HCT116 (cell line): ENCODE results near the gene TUNAR. TPM values are rescaled to one million over a fixed set of nuclear protein-coding genes. Genes with fewer than 3 reads are reported as not detected.

Source experiments
- ATAC-seq: fragments of 200-7000 bp; cut with Tn5 transposase; 2 replicates; pipeline ENCODE4 v1.9.1; 2020; ENCODE audit warnings: mild to moderate bottlenecking, moderate library complexity
- BruUV-seq: library from RNA; stranded (reverse); fragments of 400-500 nt; replicated peaks from 2 replicates; lab custom pipeline; 2021; lab: Mats Ljungman, UMichigan
- CTCF ChIA-PET: fragments of 300-600 bp; sonication (Branson Sonifier 250); formaldehyde crosslinking; loops from one replicate; lab custom pipeline; 2021; ENCODE audit warnings: antibody characterized with exemption; lab: Charles Lee
- POLR2A ChIA-PET: fragments of 300-600, 350-600 bp; sonication (Branson Sonifier 250); formaldehyde crosslinking; loops from one replicate; lab custom pipeline; 2021; ENCODE audit warnings: antibody characterized with exemption; lab: Charles Lee
- RAD21 ChIA-PET, 2 experiments: fragments of 300-600 bp; sonication (Branson Sonifier 250); formaldehyde crosslinking; loops; one replicate each; lab custom pipeline; 2023; ENCODE audit warnings: low total read pairs in 2 of 2; ENCODE audit not compliant: uncharacterized antibody in 2 of 2, unreplicated experiment in 2 of 2, low non-redundant PET in 1 of 2; lab: Charles Lee
- DNase-seq: peaks from one replicate; pipeline ENCODE4 v3.0.0-alpha.2; 2010; ENCODE audit warnings: low read depth, low spot score
- H2AFZ ChIP-seq: fragments of 200-600 bp; shearing (Covaris generic), sonication (generic); 2 replicates; pipeline ENCODE4 v1.6.1; 2017; ENCODE audit warnings: low read depth, mixed run types, mixed read lengths, antibody characterized with exemption, low read length; ENCODE audit not compliant: poor library complexity, severe bottlenecking
- H3K27ac ChIP-seq: 2 replicates; pipeline ENCODE4 v1.5.1; 2012; ENCODE audit warnings: low read depth, low read length
- H3K27me3 ChIP-seq: fragments of 200-600 bp; sonication (generic); 2 replicates; pipeline ENCODE4 v1.6.1; 2016; ENCODE audit warnings: mixed run types, low read length, mixed read lengths; ENCODE audit not compliant: insufficient read depth
- H3K36me3 ChIP-seq, 2 experiments: fragments of 200-500 bp in 1 of 2; fragments of 200-600 bp in 1 of 2; sonication (Bioruptor generic) in 1 of 2; sonication (generic) in 1 of 2; 2 replicates each; pipeline versions ENCODE4 v1.5.1 to v1.6.1; 2014 to 2016; ENCODE audit warnings: low read length in 2 of 2, inconsistent platforms in 1 of 2, mixed read lengths in 1 of 2, mixed run types in 1 of 2; ENCODE audit not compliant: insufficient read depth in 2 of 2, control insufficient read depth in 1 of 2
- H3K4me1 ChIP-seq, 2 experiments: fragments of 200-600 bp in 1 of 2; sonication (generic) in 1 of 2; 2 replicates each; pipeline versions ENCODE4 v1.5.1 to v1.6.1; 2012 to 2017; ENCODE audit warnings: low read length in 2 of 2, inconsistent platforms in 1 of 2, mild to moderate bottlenecking in 1 of 2, mixed read lengths in 1 of 2, mixed run types in 1 of 2, moderate library complexity in 1 of 2; ENCODE audit not compliant: insufficient read depth in 2 of 2, control insufficient read depth in 1 of 2
- H3K4me2 ChIP-seq: fragments of 200-600 bp; sonication (generic); 2 replicates; pipeline ENCODE4 v1.6.1; 2017; ENCODE audit warnings: mixed run types, low read length, mixed read lengths
- H3K4me3 ChIP-seq, 2 experiments: fragments of 200-600 bp in 1 of 2; sonication (generic) in 1 of 2; replicated peaks in 1 of 2; 2 replicates each; pipeline ENCODE4 v1.5.1; 2011 to 2016; ENCODE audit warnings: low read length in 2 of 2, control low read depth in 1 of 2, low read depth in 1 of 2, mild to moderate bottlenecking in 1 of 2, mixed read lengths in 1 of 2, mixed run types in 1 of 2
- H3K79me2 ChIP-seq: fragments of 200-600 bp; sonication (generic); 2 replicates; pipeline ENCODE4 v1.6.1; 2017; ENCODE audit warnings: mild to moderate bottlenecking, mixed run types, low read length, moderate library complexity, mixed read lengths; ENCODE audit not compliant: insufficient read depth
- H3K9ac ChIP-seq: fragments of 200-600 bp; sonication (generic); 2 replicates; pipeline ENCODE4 v1.6.1; 2016; ENCODE audit warnings: low read length, mixed read lengths
- H3K9me2 ChIP-seq: fragments of 200-600 bp; sonication (generic), shearing (Covaris generic); 2 replicates; pipeline ENCODE4 v1.6.1; 2017; ENCODE audit warnings: mixed run types, mild to moderate bottlenecking, moderate library complexity; ENCODE audit not compliant: insufficient read depth
- H3K9me3 ChIP-seq, 2 experiments: fragments of 200-500 bp in 1 of 2; fragments of 200-600 bp in 1 of 2; sonication (Bioruptor generic) in 1 of 2; sonication (generic) in 1 of 2; 2 replicates each; pipeline ENCODE4 v1.6.1; 2014 to 2017; ENCODE audit warnings: low read length in 2 of 2, mixed read lengths in 2 of 2, inconsistent platforms in 1 of 2, low read depth in 1 of 2, mild to moderate bottlenecking in 1 of 2, mixed run types in 1 of 2, moderate library complexity in 1 of 2; ENCODE audit not compliant: control insufficient read depth in 1 of 2, insufficient read depth in 1 of 2
- H4K20me1 ChIP-seq: fragments of 200-600 bp; sonication (generic), shearing (Covaris generic); 2 replicates; pipeline ENCODE4 v1.6.1; 2017; ENCODE audit warnings: mixed run types, mild to moderate bottlenecking, moderate library complexity; ENCODE audit not compliant: insufficient read depth
- CEBPB ChIP-seq: IDR thresholded peaks from 2 replicates; pipeline ENCODE4 v1.6.1; 2012; ENCODE audit warnings: low read depth
- CTCF ChIP-seq, 3 experiments: fragments of 200-600 bp in 1 of 3; sonication (generic) in 1 of 3; IDR thresholded peaks in 2 of 3; conservative IDR thresholded peaks in 1 of 3; 2 replicates each; pipeline ENCODE4 v1.5.1; 2012 to 2017; ENCODE audit warnings: low read depth in 2 of 3, low read length in 2 of 3, antibody characterized with exemption in 1 of 3, borderline replicate concordance in 1 of 3, control low read depth in 1 of 3, mild to moderate bottlenecking in 1 of 3, mixed read lengths in 1 of 3, mixed run types in 1 of 3, moderate library complexity in 1 of 3; ENCODE audit not compliant: insufficient read depth in 1 of 3
- EGR1 ChIP-seq: IDR thresholded peaks from 2 replicates; pipeline ENCODE4 v1.6.1; 2012; ENCODE audit warnings: low read depth
- MAX ChIP-seq: IDR thresholded peaks from 2 replicates; pipeline ENCODE4 v1.6.1; 2012
- POLR2A ChIP-seq: IDR thresholded peaks from 2 replicates; pipeline ENCODE4 v1.7.0; 2011; ENCODE audit warnings: borderline replicate concordance; ENCODE audit not compliant: insufficient read depth, insufficient read length; ENCODE audit errors: extremely low read depth
- RAD21 ChIP-seq: IDR thresholded peaks from 2 replicates; pipeline ENCODE4 v1.6.1; 2012; ENCODE audit warnings: low read depth, mild to moderate bottlenecking
- REST ChIP-seq: IDR thresholded peaks from 2 replicates; pipeline ENCODE4 v1.6.1; 2012; ENCODE audit warnings: low read depth
- TCF7L2 ChIP-seq: IDR thresholded peaks from 2 replicates; pipeline ENCODE4 v1.7.0; 2011; ENCODE audit warnings: borderline replicate concordance, inconsistent platforms; ENCODE audit not compliant: insufficient read depth, insufficient read length; ENCODE audit errors: extremely low read depth
- ZBTB33 ChIP-seq: IDR thresholded peaks from 2 replicates; pipeline ENCODE4 v1.6.1; 2011; ENCODE audit warnings: mild to moderate bottlenecking, low read length, moderate library complexity; ENCODE audit not compliant: insufficient replicate concordance; ENCODE audit errors: extremely low read depth
- ZNF274 ChIP-seq: fragments of 200-500 bp; sonication (Bioruptor generic); IDR thresholded peaks from 2 replicates; pipeline ENCODE4 v1.6.1; 2014; ENCODE audit warnings: mild to moderate bottlenecking, low read depth, low read length, inconsistent platforms
- intact Hi-C: fragments of 100-400 bp; cut with micrococcal nuclease; formaldehyde crosslinking; loops from 2 replicates; pipeline ENCODE4 v1.10.0; 2022
- total RNA-seq: library from RNA; stranded (reverse); gene quantifications from one replicate; pipeline ENCODE4 v1.2.1, GENCODE V29; 2021; ENCODE audit not compliant: unreplicated experiment

Gene TUNAR
- total RNA-seq, 1 experiment from 2014 or later, result not detected

GRCh38 chr14:95895720-95896119, 19.1 kb downstream of the TUNAR start:
- ChIA-PET RAD21 (no interaction called here), CTCF (interaction anchor here (0.9 kb wide), 1 partner anchor 100 kb away, joined by 4 read pairs; no protein-coding TSS in a partner anchor), POLR2A (no interaction called here)
- no peaks in the 10 kb centered on the region for H3K36me3 ChIP-seq
- H3K27me3 ChIP-seq, result peaks cover 82% of the 10 kb centered on the region
- DNase-seq, result peak; percentile 26
- no peak overlapping the region for H3K4me3 ChIP-seq
- no peaks in the 10 kb centered on the region for H3K9me2 ChIP-seq
- no peaks in the 10 kb centered on the region for H4K20me1 ChIP-seq
- H3K79me2 ChIP-seq, result no peaks in the 10 kb centered on the region
- H3K9me3 ChIP-seq, result no peaks in the 10 kb centered on the region
- no peak overlapping the region for H2AFZ ChIP-seq
- intact Hi-C loops, result loop anchor here (2.0 to 5.0 kb wide), 2 partner anchors 99 to 333 kb away; no protein-coding TSS in a partner anchor
- TF ChIP-seq CEBPB, result no peak
- no peak for TF ChIP-seq ZBTB33
- no peak for TF ChIP-seq REST
- TF ChIP-seq CTCF (IDR thresholded peaks at IDR 0.05 in 2 of 3, conservative IDR thresholded peaks at IDR 0.05 in 1 of 3; ENCODE audit: borderline replicate concordance in 1 of 3, insufficient read depth in 1 of 3, low read depth in 2 of 3, low read length in 2 of 3), result peak; percentile 20 to 70 (median 62); a peak in 5 of 6 replicates
- peak; percentile 42 for TF ChIP-seq RAD21
- peak; percentile 74; the same call in 1 of the 2 replicates for TF ChIP-seq MAX
- no peak for TF ChIP-seq TCF7L2
- TF ChIP-seq EGR1, result no peak
- no peak for TF ChIP-seq ZNF274
- no peak for TF ChIP-seq POLR2A
- H3K4me1 ChIP-seq, result 0 out of 4 replicates have a peak, but pooled peaks cover 0 to 7% of the 10 kb centered on the region in 2 experiments
- H3K27ac ChIP-seq, result no peak overlapping the region
- no TSS peak for BruUV-seq
- peak; percentile 93 for ATAC-seq
- H3K4me2 ChIP-seq, result no peak overlapping the region
- no peak overlapping the region for H3K9ac ChIP-seq
